T-helper 1 cell treated with Interleukin-12 subunit alpha and Interleukin-12 subunit beta and Interleukin-4 antibody, amounts not matched to agents 30 ng/mL and 1 ng/mL, for 36 hours (primary cell): ENCODE measurements around the gene TMEM82. TPM values are rescaled to one million over a fixed set of nuclear protein-coding genes. Genes with fewer than 3 reads are reported as not detected.

Source experiments
- intact Hi-C: fragments of 100-400 bp; cut with micrococcal nuclease; formaldehyde crosslinking; loops from one replicate; pipeline ENCODE4 v1.15.1; 2024
- total RNA-seq: library from RNA; stranded (reverse); gene quantifications from 2 replicates; pipeline ENCODE4 v1.2.3, GENCODE V29; 2022

TMEM82 gene
- total RNA-seq, 1 donor from 2014 or later, result not detected

GRCh38 chr1:15735304-15736037, 6.8 kb upstream of the TMEM82 start:
- intact Hi-C loops, result no loop called here

GRCh38 chr1:15736038-15736891, 6.0 kb upstream of the TMEM82 start, which contains the start of gene SLC25A34:
SLC25A34 (plus strand) TSS chr1:15736258; CDS start chr1:15736486, 228 bp downstream.
- intact Hi-C loops, result no loop called here

GRCh38 chr1:15736892-15737261, 5.4 kb upstream of the TMEM82 start:
- intact Hi-C loops, result no loop called here

GRCh38 chr1:15737324-15738319, 4.7 kb upstream of the TMEM82 start:
- intact Hi-C loops, result no loop called here

GRCh38 chr1:15738416-15739113, 3.7 kb upstream of the TMEM82 start:
- intact Hi-C loops, result no loop called here

DNA sequence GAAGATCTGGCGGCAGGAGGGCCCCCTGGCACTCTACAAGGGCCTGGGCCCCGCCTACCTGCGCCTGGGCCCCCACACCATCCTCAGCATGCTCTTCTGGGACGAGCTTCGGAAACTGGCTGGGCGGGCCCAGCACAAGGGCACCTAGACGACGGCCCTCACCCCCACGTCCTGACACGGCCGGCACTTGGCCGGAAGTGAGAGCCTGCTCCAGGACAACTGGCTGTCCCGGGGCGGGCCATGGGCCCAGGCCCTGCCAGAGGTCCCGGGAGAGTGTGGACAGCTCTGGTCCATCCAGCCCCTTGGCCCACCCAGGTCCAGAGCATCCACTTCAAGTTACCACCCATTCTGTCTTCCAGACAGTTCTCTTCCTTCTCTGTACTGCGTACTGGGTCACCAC, 3.0 kb upstream of the TMEM82 start:
- intact Hi-C loops, result no loop called here

DNA sequence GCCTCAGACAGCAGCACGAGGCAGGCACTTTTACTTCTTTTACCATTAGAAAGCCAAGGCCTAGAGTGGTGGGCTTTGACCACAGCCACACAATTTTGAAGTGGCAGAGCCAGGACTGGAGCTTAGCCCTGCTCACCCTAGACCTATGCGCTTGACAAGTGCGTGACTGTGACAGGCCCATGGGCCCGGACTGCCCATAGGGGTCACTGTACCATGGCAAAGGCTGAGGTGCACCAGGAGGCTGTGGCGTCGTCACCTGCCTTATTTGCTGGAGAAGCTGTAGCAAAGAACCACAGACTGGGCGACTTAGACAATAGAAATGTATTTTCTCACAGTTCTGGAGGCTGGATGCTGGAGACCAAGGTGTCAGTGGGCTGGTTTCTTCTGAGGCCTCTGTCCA, 2.6 kb upstream of the TMEM82 start:
- intact Hi-C loops, result no loop called here

DNA sequence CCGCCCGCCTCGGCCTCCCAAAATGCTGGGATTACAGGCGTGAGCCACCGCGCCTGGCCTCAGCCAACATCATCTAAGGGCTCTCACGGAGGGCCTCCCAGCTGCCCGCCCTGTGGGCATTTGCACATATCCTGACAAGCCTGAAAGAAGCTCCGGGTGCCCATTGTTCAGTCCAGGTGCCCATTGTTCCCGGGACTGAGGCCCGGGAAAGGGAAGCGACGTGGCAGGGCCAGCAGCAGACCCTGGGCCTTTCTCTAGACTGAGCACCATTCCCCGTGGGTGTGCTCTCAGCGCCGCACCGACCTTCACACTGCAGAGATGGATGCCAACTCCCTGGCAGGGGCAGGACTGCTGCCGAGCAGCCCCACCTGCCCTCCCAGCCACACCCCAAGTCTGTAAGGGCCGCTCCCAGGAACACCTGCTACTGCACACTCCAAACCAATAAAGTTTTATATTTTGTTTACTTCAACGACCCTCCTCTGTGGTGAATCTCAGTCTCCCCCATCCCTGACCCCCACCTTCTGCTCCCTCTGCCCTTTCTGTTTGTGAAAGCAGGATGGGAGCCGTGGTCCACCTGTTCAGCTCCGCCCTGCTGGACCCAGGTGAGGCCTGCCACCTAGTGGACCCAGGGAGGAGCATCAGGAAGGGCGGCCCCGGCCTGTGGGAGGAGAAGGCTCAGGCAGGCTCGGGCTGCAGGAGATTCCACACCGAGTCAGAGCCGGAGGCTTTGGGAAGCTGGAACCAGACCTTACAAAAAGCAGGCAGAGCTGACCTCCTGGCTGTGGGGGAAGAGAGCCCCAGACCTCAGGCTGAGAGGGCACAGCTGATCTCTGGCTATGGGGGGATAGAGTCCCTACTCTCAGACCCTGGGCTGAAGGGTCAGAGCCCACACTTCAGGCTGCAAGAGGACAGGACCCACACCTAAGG, 1.1 kb upstream of the TMEM82 start:
- intact Hi-C loops, result loop anchor here (1.0 kb wide), 1 partner anchor 146 kb away; no protein-coding TSS in a partner anchor

DNA sequence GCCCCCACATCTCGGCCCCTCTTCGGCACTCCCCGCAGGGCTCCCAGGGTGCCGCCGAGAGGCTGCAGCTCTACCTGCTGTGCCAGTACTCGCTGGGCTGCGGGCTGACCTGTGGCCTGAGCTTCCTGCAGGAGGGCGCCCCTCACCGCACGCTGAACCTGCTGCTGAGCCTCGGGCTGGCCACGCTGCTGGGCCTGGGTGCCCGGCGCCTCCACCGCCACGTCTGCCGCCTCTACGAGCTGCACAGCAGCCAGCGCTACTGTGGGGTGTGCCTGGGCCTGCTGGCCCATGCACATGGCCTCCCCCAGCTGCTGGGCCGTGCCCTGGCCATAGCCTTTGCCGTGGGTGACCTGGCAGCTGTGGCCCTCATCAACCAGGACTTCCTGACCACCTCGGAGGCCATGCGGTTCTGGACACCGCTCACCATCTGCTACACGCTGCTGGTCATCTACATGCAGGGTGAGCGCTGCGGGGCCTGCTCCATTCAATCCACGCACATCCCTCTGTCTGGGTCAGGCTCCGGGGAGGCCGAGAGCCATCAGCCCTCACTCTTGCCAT, 1.9 kb downstream of the TMEM82 start:
- intact Hi-C loops, result no loop called here

- intact Hi-C loops, result no loop called here
Observed at GRCh38 chr1:15747378-15747777, 5.1 kb downstream of the TMEM82 start.

- intact Hi-C loops, result no loop called here
Observed at GRCh38 chr1:15748264-15748663, 6.0 kb downstream of the TMEM82 start.

DNA sequence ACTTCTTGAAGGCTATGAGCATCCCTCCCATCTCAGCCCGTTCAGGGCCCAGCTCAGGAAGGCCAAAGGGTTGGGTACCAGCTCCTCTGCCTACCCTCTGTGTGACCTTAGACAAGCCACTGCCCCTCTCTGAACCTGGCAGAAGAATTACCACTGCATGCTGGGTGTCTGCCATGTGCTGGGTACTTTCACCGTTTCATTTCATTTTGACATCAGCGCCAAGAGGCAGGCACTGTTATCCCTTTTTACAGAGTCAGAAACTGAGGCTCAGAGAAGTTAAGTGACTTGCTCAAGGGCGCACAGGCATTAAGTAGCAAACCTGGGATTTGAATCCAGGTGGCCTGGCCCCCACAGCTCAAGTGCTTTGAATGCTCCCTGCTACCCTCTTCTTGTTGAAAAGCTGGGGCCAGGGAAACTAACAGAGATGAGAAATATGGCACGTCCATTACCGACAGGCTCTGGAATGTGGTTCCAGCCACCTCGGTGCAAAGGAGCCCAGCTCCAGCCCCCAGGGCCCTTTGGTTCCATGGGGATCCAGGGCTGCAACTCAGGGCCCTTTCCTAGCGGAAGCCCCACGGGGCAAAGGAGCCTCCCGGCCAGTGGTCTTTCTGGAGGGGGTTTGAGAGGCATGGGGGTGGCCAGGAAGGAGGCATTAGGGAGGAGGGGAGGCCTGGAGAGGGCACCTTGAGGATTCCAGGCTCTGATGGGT, 6.5 kb downstream of the TMEM82 start:
- intact Hi-C loops, result no loop called here

DNA sequence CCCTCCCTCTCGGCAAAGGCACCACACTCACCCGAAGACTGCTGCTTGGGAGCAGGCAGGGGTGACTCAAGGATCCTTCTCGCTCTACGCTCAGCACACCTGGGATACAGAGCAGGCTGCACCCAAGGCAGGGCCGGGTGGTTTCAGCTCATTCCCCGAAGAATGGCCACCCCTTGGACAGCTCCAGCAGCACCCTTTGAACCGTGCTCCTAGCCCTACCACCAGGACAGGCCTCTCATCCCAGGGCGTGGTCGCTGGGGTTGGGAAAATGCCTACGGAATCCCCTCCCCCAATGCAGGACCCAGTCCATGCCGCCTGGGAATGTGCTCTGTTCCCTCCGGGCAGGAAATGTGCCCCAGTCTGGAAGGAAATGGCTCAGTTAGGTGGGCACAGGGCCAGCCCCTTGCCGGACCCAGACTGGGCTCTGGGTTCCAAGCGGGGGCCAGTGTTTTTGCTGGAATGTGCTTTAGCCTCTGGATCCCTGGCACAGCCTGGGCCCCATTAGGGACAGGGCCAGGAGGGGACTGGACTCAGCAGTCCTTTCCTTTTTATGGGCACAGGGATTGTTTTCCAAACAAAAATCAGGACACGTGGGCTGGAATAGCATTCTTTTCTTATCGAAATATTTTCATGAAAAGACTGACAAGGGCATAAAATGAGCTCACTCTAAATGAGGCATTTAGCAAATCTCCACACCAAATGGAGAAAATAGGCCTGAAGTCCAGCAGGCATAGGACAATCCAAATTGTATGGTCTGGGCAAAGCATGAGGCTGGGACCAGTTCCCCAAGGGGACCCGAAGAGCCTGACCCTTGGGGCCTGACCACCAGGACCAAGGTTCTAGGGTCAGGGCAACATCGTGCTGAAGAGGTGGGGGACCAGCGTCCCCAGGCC, 7.3 kb downstream of the TMEM82 start:
- intact Hi-C loops, result no loop called here

GRCh38 chr1:15750924-15751323, 8.6 kb downstream of the TMEM82 start:
- intact Hi-C loops, result no loop called here

- intact Hi-C loops, result no loop called here
Observed at GRCh38 chr1:15751717-15752116, 9.4 kb downstream of the TMEM82 start.

GRCh38 chr1:15753776-15754175, 11.5 kb downstream of the TMEM82 start:
- intact Hi-C loops, result no loop called here

GRCh38 chr1:15755021-15755645, 12.8 kb downstream of the TMEM82 start:
- intact Hi-C loops, result no loop called here
